ENCODE measurements around the gene CD109. TPM values are rescaled to one million over a fixed set of nuclear protein-coding genes. Genes with fewer than 3 reads are reported as not detected.

Gene CD109
- total RNA-seq, 3 donors from 2014 or later, result 10.1 to 20.7 (median 11.2) TPM

DNA sequence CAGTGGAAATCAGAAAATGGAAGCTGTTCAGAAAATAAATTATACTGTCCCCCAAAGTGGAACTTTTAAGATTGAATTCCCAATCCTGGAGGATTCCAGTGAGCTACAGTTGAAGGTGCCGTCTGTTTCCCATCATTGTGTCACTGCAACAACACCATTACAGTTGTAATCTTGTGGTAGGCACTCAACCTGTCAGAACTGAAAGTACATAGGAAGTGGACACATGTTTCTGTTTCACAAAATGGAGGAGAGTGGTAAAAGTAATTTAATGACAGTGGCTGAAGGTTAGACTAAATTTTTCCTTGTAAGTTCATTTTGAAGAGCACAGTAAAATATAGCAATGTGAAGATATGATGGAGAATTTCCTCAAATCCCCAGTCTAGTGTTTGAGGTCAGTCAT lies 70.0 kb downstream of the CD109 start:
- Mint-ChIP-seq H3K36me3 (ENCODE audit: insufficient read depth) (no peaks in the 10 kb centered on the region), H3K9me3 (no peaks in the 10 kb centered on the region), H3K4me1 (ENCODE audit: low read depth) (no peaks in the 10 kb centered on the region), H3K27me3 (ENCODE audit: low read depth) (no peaks in the 10 kb centered on the region), H3K4me3 (no peak overlapping the region)
- ATAC-seq (no peak), DNase-seq (no peak)

DNA sequence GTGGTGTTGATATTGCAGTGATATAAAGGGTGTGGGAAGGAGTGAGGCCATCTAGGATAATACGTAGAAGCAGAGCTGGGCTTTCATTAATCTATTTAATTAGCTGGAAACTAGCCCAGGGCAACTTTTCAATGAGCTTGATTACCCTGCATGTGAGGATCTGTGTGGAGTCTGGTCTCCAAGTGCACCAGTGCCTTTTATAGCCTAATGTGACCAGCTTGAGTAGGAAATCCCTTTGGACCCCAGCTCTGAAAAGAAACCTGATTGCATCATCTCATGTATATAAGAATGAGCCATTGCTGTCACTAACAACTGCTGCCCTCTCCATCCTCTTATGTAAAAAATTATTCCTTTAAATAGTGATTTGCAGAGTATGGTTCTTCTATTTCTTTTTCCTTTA lies 72.6 kb downstream of the CD109 start:
- no peaks in the 10 kb centered on the region for H3K36me3 Mint-ChIP-seq (ENCODE audit: insufficient read depth)
- H3K4me1 Mint-ChIP-seq (ENCODE audit: low read depth), result no peaks in the 10 kb centered on the region
- DNase-seq (no peak), ATAC-seq (no peak)
- no peak overlapping the region for H3K4me3 Mint-ChIP-seq
- H3K9me3 Mint-ChIP-seq, result no peaks in the 10 kb centered on the region
- H3K27me3 Mint-ChIP-seq (ENCODE audit: low read depth), result no peaks in the 10 kb centered on the region

DNA sequence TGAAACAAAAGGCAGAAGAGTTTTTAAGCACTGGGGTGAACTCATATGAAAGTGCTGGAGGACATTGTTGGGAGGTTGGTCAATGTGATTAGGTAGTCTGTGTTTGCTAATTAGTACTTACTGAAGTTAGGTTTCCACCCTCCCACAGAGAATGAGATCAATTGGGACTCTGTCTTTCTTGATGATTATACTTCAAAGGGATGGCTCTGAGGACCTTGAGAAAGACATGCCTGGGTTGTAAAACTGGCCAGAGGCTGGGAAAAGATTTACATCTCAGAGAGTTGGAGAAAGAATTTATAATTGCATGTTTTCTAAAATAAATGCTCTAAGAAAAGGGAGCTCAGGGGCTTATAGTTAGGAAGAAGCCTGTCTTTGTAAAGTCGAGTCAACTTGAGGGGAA lies 74.0 kb downstream of the CD109 start:
- no peak overlapping the region for H3K4me3 Mint-ChIP-seq
- no peak for DNase-seq
- no peaks in the 10 kb centered on the region for H3K9me3 Mint-ChIP-seq
- no peaks in the 10 kb centered on the region for H3K27me3 Mint-ChIP-seq (ENCODE audit: low read depth)
- no peaks in the 10 kb centered on the region for H3K36me3 Mint-ChIP-seq (ENCODE audit: insufficient read depth)
- ATAC-seq, result no peak
- no peaks in the 10 kb centered on the region for H3K4me1 Mint-ChIP-seq (ENCODE audit: low read depth)

DNA sequence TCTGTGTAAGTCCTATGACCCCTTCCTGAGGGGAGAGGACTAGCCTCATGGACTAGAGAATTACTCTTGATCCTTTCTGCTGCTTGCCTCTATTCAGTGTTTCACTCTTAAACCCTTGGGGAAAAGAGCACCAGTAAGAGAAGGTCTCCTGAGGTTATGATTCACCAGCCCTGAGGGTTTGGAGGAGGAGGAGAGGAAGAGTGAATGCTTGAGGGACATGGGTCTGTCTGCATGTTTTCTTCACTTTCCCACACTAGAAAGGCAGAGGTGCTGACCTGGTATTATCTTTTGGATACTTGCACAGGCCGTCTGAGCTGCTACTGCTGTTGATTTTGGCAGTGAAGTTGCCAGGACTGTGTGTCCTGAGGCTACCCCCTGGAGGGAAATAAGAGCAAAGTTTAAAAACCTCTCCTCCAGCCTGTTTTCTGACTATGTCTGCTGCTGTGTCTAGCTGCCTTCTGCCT lies 78.3 kb downstream of the CD109 start:
- no peak for ATAC-seq
- no peak overlapping the region for H3K4me3 Mint-ChIP-seq
- no peak for DNase-seq

DNA sequence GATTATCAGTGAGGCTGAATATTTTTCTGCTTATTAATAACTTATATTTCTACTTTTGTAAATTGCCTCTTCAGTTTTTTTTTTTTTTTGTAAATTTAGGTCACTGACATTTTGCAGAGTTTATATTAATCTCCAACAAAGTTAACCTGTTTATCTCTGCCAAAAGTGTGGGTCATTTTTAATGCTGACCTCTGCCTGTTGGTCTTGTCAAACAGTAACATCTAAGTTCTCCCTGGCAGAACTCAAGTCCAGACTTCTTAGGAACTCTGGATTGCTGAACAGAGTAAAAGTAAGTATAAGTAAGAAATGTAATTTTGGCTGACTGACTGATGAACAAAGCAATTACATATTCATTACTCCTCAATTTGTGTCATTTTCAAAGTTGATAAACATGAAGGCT lies 83.9 kb downstream of the CD109 start:
- no peak overlapping the region for H3K4me3 Mint-ChIP-seq
- no peak for DNase-seq
- ATAC-seq, result no peak
- H3K36me3 Mint-ChIP-seq (ENCODE audit: insufficient read depth), result peaks cover 2% of the 10 kb centered on the region
- no peaks in the 10 kb centered on the region for H3K27me3 Mint-ChIP-seq (ENCODE audit: low read depth)
- H3K4me1 Mint-ChIP-seq (ENCODE audit: low read depth), result no peaks in the 10 kb centered on the region
- H3K9me3 Mint-ChIP-seq, result no peaks in the 10 kb centered on the region

More for the DNA sequence above, 78.3 kb downstream of the CD109 start:
- H3K9me3 Mint-ChIP-seq, result no peaks in the 10 kb centered on the region
- H3K4me1 Mint-ChIP-seq (ENCODE audit: low read depth), result no peaks in the 10 kb centered on the region
- no peaks in the 10 kb centered on the region for H3K27me3 Mint-ChIP-seq (ENCODE audit: low read depth)
- no peaks in the 10 kb centered on the region for H3K36me3 Mint-ChIP-seq (ENCODE audit: insufficient read depth)

DNA sequence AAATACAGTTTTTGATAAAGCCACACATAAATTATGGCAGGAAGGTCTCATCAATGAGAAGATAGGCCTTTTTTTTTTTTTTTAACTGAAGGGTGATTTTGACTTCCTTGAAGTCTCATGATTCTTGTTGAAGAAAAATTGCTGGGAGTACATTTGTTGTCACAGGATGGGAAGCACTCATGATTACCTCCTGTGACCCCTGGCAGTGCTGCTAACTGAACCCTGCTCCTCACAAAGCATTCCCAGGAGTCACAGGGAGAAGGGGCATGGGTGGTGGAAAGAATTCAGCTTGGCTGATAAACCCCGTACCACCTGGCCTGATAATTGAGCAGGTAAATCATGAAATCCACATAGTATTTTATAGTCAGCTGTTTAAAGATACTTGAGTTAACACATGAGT lies 86.9 kb downstream of the CD109 start:
- ATAC-seq (no peak), DNase-seq (no peak)
- no peak overlapping the region for H3K4me3 Mint-ChIP-seq
- peaks cover 2% of the 10 kb centered on the region for H3K36me3 Mint-ChIP-seq (ENCODE audit: insufficient read depth)
- no peaks in the 10 kb centered on the region for H3K4me1 Mint-ChIP-seq (ENCODE audit: low read depth)
- H3K27me3 Mint-ChIP-seq (ENCODE audit: low read depth), result peaks cover 2% of the 10 kb centered on the region
- H3K9me3 Mint-ChIP-seq, result no peaks in the 10 kb centered on the region

DNA sequence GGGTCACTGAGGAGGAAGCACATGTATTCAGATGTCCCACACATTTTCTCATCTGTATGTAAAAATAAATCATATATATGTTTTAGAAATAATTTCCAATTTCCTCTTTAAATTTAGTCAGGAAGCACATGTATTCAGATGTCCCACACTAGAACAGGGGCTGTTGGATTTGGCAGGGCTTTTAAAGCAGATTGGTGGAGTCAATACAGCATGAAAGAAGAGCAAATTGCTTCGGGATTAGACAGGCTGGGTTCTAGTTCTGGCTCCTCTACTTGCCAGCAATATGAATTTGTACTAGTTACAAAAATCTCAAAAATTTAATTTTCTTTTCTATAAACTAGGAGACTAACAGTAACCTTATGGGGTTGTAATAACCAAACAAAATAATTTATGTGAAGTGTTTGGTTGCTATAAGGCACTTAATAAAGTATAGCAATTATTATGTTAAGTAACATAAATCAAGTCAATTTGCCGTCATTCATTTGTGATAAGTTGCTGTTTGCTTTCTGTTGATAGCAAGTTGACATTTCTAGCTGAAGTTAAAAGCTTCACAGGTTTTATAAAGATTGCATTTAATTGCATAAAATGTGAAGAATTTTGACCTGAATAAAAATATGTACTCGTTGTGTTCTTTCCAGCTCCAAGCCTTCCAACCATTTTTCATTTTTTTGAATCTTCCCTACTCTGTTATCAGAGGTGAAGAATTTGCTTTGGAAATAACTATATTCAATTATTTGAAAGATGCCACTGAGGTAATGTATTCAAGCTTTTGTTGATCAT lies 88.9 kb downstream of the CD109 start:
- no peak for DNase-seq
- Mint-ChIP-seq H3K4me1 (ENCODE audit: low read depth) (no peaks in the 10 kb centered on the region), H3K27me3 (ENCODE audit: low read depth) (peaks cover 2% of the 10 kb centered on the region), H3K9me3 (no peaks in the 10 kb centered on the region), H3K4me3 (no peak overlapping the region), H3K36me3 (ENCODE audit: insufficient read depth) (peaks cover 2% of the 10 kb centered on the region)
- ATAC-seq, result no peak

DNA sequence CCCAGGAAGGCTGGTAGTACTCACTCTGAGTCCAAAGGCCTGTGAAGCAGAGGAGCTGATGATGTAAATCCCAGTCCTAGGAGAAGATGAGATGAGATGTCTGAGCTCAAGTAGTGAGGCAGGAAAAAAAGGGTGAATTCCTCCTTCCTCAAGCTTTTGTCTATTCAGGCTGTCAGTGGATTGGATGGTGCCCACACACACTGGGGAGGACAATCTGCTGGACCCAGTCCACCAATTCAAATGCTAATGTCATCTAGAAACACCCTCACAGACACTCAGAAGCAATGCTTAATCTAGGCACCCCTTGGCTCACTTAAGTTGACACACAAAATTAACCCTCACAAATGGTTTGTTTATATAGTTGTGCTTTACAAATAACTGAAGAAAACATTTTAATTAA lies 94.6 kb downstream of the CD109 start:
- Mint-ChIP-seq H3K4me3 (no peak overlapping the region), H3K36me3 (ENCODE audit: insufficient read depth) (no peaks in the 10 kb centered on the region), H3K27me3 (ENCODE audit: low read depth) (peaks cover 6% of the 10 kb centered on the region), H3K9me3 (no peaks in the 10 kb centered on the region), H3K4me1 (ENCODE audit: low read depth) (no peaks in the 10 kb centered on the region)
- DNase-seq (no peak), ATAC-seq (no peak)

DNA sequence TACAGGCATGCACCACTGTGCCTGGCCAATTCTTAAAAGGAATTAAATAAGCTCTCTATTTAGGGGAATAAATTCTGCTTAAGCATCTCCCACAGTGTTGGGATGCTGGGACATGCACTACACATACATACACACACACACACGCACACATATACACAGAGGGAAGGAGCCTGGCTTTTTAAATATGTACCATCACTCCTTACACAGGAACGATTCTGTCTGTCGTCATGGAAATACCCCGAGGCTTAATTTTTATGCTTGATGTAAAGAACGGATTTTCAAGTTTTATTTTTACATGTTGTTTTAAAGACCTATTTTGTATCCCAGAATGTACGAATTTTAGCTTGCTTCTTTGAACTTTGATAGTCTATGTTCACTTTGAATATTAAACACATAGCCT lies 95.3 kb downstream of the CD109 start:
- Mint-ChIP-seq H3K27me3 (ENCODE audit: low read depth) (peaks cover 7% of the 10 kb centered on the region), H3K4me1 (ENCODE audit: low read depth) (no peaks in the 10 kb centered on the region), H3K36me3 (ENCODE audit: insufficient read depth) (no peaks in the 10 kb centered on the region), H3K9me3 (no peaks in the 10 kb centered on the region), H3K4me3 (no peak overlapping the region)
- ATAC-seq (no peak), DNase-seq (no peak)

DNA sequence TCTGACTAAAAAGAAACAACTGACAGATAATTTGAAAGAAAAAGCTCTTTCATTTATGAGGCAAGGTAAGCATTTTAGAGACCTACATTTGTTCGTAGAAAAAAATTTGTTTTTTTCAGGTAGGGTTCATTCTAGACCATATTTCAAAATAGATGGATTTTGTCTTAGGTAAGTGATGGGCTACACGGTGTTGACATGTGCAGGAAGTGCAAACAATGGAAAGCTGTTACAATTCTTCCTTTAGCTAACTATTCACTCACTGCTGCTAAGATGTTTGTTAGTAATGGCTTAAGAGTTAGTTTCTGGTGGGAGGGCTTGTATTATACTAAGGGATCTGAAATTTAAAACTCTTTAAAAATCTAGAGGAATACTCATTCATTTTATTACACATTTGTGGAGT lies 96.7 kb downstream of the CD109 start:
- ATAC-seq (no peak), DNase-seq (no peak)
- no peaks in the 10 kb centered on the region for H3K9me3 Mint-ChIP-seq
- peaks cover 7% of the 10 kb centered on the region for H3K27me3 Mint-ChIP-seq (ENCODE audit: low read depth)
- no peak overlapping the region for H3K4me3 Mint-ChIP-seq
- no peaks in the 10 kb centered on the region for H3K4me1 Mint-ChIP-seq (ENCODE audit: low read depth)
- no peaks in the 10 kb centered on the region for H3K36me3 Mint-ChIP-seq (ENCODE audit: insufficient read depth)

DNA sequence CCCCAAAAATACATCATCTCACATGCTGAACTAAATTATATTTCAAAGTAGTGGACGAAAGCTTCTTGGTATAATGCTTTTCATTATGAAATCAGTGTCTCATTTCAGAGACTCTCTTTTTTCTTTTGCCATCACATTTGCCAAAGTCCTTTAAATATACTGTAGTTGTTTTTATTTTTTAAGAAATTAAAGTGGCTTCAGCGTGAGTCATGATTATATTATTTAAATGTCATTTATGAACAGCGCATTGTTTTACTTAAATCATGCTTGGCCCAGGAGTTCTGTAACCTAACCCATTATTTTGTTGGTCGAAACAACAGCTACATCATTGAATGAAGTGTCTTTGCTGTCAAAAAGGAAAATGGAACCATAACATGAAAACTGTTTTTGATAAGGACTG lies 100.9 kb downstream of the CD109 start:
- no peak for ATAC-seq
- no peak overlapping the region for H3K4me3 Mint-ChIP-seq
- no peaks in the 10 kb centered on the region for H3K36me3 Mint-ChIP-seq (ENCODE audit: insufficient read depth)
- DNase-seq, result no peak
- H3K27me3 Mint-ChIP-seq (ENCODE audit: low read depth), result peaks cover 7% of the 10 kb centered on the region
- H3K9me3 Mint-ChIP-seq, result no peaks in the 10 kb centered on the region
- no peaks in the 10 kb centered on the region for H3K4me1 Mint-ChIP-seq (ENCODE audit: low read depth)

DNA sequence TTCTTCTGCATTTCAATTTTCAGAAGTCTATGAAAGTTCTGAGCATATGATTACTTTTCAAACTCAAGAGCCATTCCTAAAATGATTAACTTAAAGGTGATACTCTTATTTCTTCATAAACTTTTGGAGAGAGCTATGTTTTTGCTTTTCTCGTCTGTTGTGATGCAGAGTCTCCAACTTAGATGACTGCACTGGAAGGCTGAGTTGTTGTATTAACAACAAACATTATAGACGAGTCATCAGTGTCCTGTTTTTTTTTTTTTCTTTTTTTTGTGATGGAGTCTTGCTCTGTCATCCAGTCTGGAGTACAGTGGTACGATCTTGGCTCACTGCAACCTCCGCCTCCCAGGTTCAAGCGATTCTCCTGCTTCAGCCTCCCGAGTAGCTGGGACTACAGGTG lies 101.9 kb downstream of the CD109 start:
- H3K27me3 Mint-ChIP-seq (ENCODE audit: low read depth), result peaks cover 7% of the 10 kb centered on the region
- no peak for DNase-seq
- no peaks in the 10 kb centered on the region for H3K36me3 Mint-ChIP-seq (ENCODE audit: insufficient read depth)
- H3K4me1 Mint-ChIP-seq (ENCODE audit: low read depth), result no peaks in the 10 kb centered on the region
- H3K9me3 Mint-ChIP-seq, result no peaks in the 10 kb centered on the region
- no peak overlapping the region for H3K4me3 Mint-ChIP-seq
- no peak for ATAC-seq

DNA sequence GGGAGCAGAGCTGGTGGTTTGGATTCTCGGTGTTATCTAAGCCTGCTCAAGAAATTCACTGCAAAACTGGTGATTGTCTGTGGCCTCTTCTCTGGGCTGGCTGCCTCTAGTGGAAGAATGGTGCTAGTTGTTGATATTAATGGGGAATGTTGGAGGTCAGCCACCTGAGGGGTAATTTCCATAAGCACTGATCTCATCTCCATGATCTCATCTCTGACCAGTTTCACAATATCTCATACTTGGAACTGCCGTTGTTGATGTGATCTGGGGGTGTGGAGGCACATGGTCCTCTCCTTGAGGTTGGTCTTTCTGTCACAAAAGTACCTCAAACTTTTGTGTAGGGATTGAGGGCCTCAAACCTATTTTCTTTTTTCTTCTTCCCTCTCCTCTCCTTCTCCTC lies 102.6 kb downstream of the CD109 start:
- Mint-ChIP-seq H3K27me3 (ENCODE audit: low read depth) (peaks cover 7% of the 10 kb centered on the region), H3K36me3 (ENCODE audit: insufficient read depth) (no peaks in the 10 kb centered on the region), H3K9me3 (no peaks in the 10 kb centered on the region), H3K4me3 (no peak overlapping the region), H3K4me1 (ENCODE audit: low read depth) (no peaks in the 10 kb centered on the region)
- DNase-seq, result no peak
- ATAC-seq, result peak in 1 of 2 donors; percentile 58

DNA sequence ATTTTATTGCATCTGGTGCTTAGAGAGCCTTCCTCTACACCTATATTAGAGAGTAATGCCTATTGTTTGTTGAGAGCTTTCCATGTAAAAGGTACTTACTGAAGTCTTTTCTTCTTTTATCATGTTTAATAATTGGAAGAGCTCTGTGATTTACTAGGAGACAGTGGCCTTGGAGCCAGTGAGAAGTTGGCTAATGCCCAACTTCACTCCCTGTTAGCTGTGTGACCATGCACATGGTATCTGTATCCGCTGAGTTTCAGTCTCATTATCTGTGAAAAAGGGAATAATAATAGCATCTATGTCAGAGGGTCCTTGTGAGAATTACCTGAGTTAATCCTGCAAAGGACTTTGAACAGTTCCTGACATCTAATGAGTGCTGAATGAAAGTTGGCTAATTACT lies 105.0 kb downstream of the CD109 start:
- H3K27me3 Mint-ChIP-seq (ENCODE audit: low read depth), result no peaks in the 10 kb centered on the region
- DNase-seq (no peak), ATAC-seq (no peak)
- no peaks in the 10 kb centered on the region for H3K9me3 Mint-ChIP-seq
- H3K4me3 Mint-ChIP-seq, result no peak overlapping the region
- no peaks in the 10 kb centered on the region for H3K4me1 Mint-ChIP-seq (ENCODE audit: low read depth)
- no peaks in the 10 kb centered on the region for H3K36me3 Mint-ChIP-seq (ENCODE audit: insufficient read depth)

DNA sequence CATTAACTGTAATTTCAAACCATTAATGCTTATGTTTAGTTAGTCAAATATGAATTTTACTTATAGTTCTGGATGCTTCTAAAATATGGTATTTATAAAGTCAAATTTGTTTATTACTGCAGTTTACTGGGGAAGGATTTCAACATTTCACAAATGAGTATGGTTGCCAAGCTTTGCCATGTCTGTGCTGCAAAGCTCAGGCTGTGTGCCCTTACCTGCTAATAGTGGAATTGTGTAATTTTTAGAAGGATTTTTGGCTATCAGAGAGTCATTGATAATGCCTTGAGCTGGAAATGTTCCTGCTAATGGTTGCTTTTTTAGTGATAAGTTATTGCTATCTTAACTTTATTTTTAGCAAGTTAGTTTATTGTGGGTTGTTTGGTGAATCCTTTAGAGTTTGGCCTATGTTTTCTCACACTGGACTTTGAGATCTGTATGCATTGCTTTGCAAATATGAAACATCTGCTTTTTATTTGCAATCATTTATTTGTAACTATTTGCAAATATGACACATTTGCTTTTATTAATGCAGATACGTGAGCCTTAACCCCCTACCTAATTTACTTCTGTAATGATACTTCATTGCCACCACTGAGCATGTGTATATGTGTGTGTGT lies 105.8 kb downstream of the CD109 start:
- Mint-ChIP-seq H3K36me3 (ENCODE audit: insufficient read depth) (no peaks in the 10 kb centered on the region), H3K9me3 (no peaks in the 10 kb centered on the region), H3K27me3 (ENCODE audit: low read depth) (no peaks in the 10 kb centered on the region), H3K4me3 (no peak overlapping the region), H3K4me1 (ENCODE audit: low read depth) (no peaks in the 10 kb centered on the region)
- DNase-seq, result no peak
- no peak for ATAC-seq
